Stimulated activated naive CD8-positive, alpha-beta T cell treated with anti-CD3 and anti-CD28 coated beads, Interleukin-15, amount 100 ng/mL, for 72 hours (primary cell): ENCODE results near the gene COL17A1.

Experiments used
- ATAC-seq: fragments of 150-1000 bp; cut with Tn5 transposase; 2 replicates; pipeline ENCODE4 v1.10.0; 2021; ENCODE audit warnings: mild to moderate bottlenecking, moderate library complexity
- DNase-seq, 2 donors: peaks; one replicate each; pipeline ENCODE4 v3.0.0; 2021 to 2022
- H3K27ac Mint-ChIP-seq, 2 donors: one replicate each; pipeline ENCODE4 v1.8.0; 2022; ENCODE audit warnings: mild to moderate bottlenecking in 2 of 2, mixed read lengths in 2 of 2, moderate library complexity in 2 of 2
- H3K27me3 Mint-ChIP-seq: one replicate; pipeline ENCODE4 v1.8.0; 2022; ENCODE audit warnings: mixed read lengths
- H3K4me1 Mint-ChIP-seq: one replicate; pipeline ENCODE4 v1.8.0; 2022; ENCODE audit warnings: mild to moderate bottlenecking, mixed read lengths
- H3K4me3 Mint-ChIP-seq, 2 donors: one replicate each; pipeline ENCODE4 v1.8.0; 2022; ENCODE audit warnings: mild to moderate bottlenecking in 2 of 2, mixed read lengths in 2 of 2, moderate library complexity in 1 of 2
- H3K9me3 Mint-ChIP-seq, 2 donors: one replicate each; pipeline ENCODE4 v1.8.0; 2022; ENCODE audit warnings: mixed read lengths in 2 of 2

Gene COL17A1

DNA sequence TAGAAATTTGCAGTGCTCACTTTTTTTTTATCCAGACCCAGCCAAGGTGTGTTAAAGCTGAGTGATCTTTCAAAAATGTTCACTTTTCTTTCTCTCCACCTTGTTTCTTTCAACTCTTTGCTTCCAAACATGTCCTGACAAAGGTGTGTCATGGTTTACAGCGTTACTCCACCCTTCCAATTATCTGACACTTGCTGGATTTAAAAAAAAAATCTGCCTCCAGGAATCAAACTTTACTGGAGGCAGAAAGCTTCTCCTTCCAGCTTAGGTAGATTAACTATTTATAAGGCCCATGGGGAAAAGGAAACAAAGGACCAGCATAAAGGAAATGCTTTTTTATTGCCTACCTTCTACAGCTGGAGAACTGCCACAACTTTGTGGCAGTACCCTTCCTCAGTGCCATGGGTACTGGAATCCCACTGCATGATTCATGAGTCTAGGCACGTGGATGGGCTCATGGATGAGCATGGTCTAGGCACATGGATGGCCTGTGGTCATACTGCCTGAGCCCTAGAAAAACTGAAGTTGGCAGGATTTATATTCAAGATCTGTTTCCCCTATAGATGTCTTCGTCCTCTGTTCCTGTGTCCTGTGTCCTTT, at the start of gene COL17A1:
COL17A1 (minus strand) TSS at position 80 of the 600 bp plus-strand sequence. CDS start 5,207 bp downstream, outside the sequence.
- H3K4me3 Mint-ChIP-seq, result no peak within 1 kb of the TSS

DNA sequence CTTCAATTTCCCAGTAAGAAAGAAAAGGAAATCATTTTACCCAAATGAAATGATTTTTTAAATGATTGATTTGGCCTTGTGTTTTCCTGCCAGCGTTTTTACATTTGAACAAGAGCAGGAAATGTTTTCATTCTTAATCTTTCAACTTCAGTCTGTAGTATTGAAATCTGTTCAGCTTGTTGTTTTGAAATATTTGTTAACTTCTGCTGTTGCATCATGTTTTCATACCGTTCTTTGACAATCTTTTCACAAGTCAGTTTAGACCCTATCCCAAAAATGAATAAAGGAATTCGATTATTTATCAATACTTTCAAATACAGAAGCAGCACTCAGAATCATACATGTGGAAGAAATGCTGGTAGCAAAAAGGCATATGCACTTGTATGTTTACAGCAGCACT, 44.4 kb upstream of the COL17A1 start:
- ATAC-seq (no peak), DNase-seq (no peak)
- H3K27ac Mint-ChIP-seq, result no peak overlapping the region
- peaks cover 16% of the 10 kb centered on the region for H3K4me1 Mint-ChIP-seq
- no peak overlapping the region for H3K4me3 Mint-ChIP-seq
- peaks cover 16% of the 10 kb centered on the region for H3K27me3 Mint-ChIP-seq
- H3K9me3 Mint-ChIP-seq, result no peaks in the 10 kb centered on the region

More for the DNA sequence above, at the start of gene COL17A1:
- Mint-ChIP-seq H3K9me3 (no peaks in the 10 kb centered on the region), H3K4me1 (no peaks in the 10 kb centered on the region), H3K27me3 (no peaks in the 10 kb centered on the region), H3K27ac (no peak within 1 kb of the TSS)
- DNase-seq (no peak), ATAC-seq (no peak)

DNA sequence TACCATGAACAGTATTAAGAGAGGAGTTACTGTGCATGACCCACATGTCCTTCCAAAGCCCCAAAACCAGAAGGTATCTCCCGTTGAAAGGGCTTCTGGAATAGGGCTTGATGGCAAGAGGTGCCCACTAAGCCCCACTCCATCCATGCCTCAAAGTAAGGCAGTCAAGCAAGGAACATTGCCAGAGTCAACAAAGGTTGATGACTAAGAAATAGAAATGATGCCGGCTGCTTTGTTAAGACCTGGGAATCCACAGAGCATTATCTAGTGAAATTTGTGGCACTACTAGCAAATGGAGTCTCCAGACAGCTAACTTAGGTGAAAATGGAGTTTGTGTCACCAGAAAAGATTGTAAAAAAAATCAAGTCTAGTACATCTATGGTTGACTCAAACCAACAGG, 42.5 kb upstream of the COL17A1 start:
- Mint-ChIP-seq H3K4me3 (no peak overlapping the region), H3K27ac (no peak overlapping the region), H3K4me1 (peaks cover 26% of the 10 kb centered on the region), H3K27me3 (peaks cover 8% of the 10 kb centered on the region), H3K9me3 (no peaks in the 10 kb centered on the region)
- no peak for ATAC-seq
- DNase-seq, result no peak

DNA sequence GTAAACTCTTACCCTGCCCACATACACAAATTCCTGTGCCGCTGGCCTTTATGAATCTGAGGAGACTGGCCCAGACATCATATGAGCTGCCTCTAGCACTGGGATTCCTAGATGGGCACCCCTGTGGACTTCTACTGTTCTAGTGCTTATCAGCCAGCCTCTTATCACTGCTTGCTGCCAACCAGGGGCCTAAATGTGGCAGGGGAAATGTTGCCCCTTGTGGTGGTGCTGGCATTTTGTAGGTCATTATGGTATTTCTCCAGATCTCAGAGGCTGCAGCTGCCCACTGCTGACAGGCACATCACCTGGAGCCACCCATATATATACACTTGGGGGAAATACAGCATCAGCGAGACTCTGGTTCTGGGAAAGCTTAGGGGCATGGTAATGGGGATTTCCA, 41.7 kb upstream of the COL17A1 start:
- ATAC-seq (peak; percentile 79), DNase-seq (peak; percentile 5 to 27)
- Mint-ChIP-seq H3K9me3 (no peaks in the 10 kb centered on the region), H3K27me3 (no peaks in the 10 kb centered on the region), H3K4me3 (no peak overlapping the region), H3K27ac (no peak overlapping the region), H3K4me1 (peaks cover 34% of the 10 kb centered on the region)

DNA sequence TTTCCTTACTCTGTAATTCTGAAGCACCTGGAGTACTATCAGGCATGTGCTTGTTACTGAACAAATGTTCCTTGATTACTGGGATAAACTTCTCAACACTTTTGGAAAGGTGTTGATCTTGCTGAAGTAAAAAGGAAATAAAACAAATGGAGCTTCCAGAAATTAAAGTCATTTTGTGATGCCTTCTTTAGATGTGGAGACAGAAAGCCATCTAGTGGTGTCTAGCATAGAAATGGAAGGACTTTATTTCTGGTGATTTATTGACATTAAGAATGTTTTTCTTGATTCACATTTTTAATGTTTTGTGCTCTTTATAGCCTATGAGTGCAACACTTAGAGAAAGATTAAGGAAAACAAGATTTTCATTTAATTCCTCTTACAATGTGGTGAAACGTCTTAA, 37.7 kb upstream of the COL17A1 start:
- H3K27ac Mint-ChIP-seq, result no peak overlapping the region
- H3K4me1 Mint-ChIP-seq, result peaks cover 49% of the 10 kb centered on the region
- no peak for ATAC-seq
- H3K9me3 Mint-ChIP-seq, result no peaks in the 10 kb centered on the region
- no peak for DNase-seq
- H3K27me3 Mint-ChIP-seq, result no peaks in the 10 kb centered on the region
- peak overlapping the region; percentile 53 to 89 for H3K4me3 Mint-ChIP-seq

DNA sequence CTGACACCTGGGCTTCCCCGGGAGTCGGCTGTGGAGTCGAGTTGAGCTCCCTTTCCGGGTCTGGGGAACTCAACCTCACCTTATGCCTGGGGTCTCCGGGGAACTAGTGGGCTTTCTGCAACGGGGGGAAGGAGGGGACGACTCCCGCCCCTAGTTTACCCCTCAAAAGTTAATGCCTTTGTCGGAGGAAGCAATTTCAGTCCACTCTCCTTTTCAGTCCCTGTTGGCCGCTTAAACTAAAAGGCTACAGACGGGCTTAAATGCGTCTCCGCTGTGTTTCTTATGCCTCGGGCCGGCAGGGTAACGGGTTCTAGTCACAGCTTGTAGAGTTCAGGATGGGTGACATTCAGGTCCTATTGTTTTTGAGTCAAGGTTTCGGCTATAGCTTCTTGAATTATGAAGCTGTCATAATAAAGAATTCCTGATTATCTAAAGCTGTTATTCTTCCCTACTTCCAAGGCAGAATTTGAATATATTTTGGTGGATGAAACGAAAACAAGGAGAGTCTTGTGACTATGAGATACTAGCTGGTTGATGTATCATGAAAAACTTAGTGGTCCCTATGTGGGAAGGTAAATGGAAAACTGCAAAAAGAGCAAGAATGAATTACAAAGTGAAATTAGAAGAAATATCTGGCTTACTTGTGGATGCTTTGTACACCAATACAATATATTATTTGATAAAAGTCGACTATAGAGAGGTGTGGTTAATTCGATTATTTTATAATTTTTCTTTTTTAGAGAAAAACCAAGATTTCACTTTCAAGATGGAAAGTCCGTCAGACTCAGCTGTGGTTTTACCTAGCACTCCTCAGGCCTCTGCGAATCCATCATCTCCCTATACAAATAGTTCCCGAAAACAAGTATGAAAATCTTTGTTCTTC, 36.8 kb upstream of the COL17A1 start:
- ATAC-seq (peak; percentile 1), DNase-seq (no peak)
- peak overlapping the region; percentile 89 to 92 for H3K4me3 Mint-ChIP-seq
- H3K27me3 Mint-ChIP-seq, result no peaks in the 10 kb centered on the region
- peaks cover 46% of the 10 kb centered on the region for H3K4me1 Mint-ChIP-seq
- no peaks in the 10 kb centered on the region for H3K9me3 Mint-ChIP-seq
- peak overlapping the region; percentile 99 for H3K27ac Mint-ChIP-seq

DNA sequence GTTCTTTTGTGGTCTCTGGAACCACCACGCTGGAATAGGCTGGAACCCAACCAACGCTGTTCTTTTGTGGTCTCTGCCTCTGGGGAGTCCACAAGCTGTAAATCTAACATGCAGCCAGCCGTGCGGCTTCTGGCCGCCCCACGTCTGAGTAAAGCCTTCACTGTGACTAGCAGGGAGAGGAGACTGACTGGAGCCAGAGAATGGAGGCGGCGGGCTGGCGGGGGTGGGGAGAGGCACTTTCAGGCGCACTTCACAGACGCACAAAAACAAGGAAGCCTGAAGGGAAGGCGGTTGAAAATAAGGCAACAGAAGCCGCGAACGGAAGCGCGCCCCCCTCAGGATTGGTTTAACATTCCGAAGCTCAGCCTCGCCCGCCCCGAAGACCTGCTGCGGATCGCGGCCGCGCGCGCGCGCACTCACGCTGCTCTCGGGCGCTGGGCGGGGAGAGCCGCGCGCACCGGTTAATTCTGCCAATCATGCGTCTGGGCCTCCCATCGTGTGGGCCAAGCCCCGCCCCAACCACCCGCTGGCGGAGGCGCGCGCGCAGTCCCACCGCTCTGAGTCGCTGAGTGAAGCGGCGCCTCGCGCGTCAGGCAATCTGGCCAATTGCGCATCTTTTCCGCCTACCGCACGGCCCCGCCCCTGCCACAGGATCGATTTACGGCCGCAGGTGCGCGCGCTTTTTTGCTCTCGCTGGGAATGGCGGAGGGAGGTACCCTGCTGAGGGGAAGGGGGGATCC, 36.0 kb upstream of the COL17A1 start, which contains the start of gene SFR1:
SFR1 (plus strand) TSS at position 687 of the 740 bp plus-strand sequence; CDS start at position 700, 13 bp downstream.
- Mint-ChIP-seq H3K9me3 (no peaks in the 10 kb centered on the region), H3K27ac (peak within 1 kb of the TSS; percentile 99), H3K4me3 (peak within 1 kb of the TSS; percentile 89 to 92), H3K4me1 (peaks cover 39% of the 10 kb centered on the region), H3K27me3 (peaks cover 7% of the 10 kb centered on the region)
- DNase-seq (peak; percentile 99 to 100), ATAC-seq (peak; percentile 93)

DNA sequence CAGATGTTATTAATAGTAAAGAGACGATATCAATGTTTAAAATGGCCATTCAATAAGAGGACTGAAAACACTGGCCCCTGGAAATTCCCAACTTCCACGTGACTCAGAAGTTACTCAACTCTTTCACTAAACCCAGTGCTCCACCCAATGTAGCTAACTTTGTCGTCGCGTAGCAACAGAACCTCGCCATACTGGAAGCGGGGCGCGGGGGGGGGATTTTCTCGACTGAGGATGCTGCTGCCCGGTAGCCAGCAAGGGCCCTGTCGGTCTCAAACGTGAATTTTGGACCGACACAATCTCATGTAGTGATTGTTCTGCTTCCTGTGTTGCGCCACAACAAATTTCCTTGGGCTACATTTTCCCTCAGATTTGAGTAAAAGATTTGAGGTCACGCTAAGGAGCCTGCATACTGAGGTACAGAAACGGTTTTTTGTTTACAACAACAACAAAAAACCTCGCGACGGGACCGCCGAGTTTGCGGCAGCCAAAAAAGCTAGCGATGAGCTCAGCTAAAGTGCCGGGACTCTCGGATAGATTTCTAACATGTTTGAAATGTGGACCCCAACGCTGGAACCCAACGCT, 35.3 kb upstream of the COL17A1 start:
- H3K4me1 Mint-ChIP-seq, result peaks cover 39% of the 10 kb centered on the region
- H3K9me3 Mint-ChIP-seq, result no peaks in the 10 kb centered on the region
- ATAC-seq (peak; percentile 69), DNase-seq (peak; percentile 77 to 91)
- H3K27ac Mint-ChIP-seq, result peak overlapping the region; percentile 99
- H3K4me3 Mint-ChIP-seq, result peak overlapping the region; percentile 89 to 92
- peaks cover 7% of the 10 kb centered on the region for H3K27me3 Mint-ChIP-seq

DNA sequence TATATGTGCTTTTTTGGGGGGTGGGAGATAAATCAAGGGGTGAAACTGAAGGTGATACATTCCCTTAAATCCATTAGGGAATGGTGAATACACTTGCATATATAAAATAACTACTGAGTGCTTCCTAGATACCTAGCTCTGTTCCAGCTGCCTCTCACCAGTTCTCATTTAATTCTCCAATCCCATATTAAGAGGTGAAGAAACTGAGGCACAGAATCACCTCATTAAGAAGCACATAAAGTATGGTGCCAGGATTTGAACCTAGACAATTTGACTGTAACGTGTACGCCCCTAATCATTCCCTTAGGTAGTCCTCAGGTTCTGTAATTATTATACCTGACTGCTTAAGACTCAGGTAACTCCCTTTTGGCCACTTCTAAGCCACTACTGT, 34.8 kb upstream of the COL17A1 start:
- Mint-ChIP-seq H3K9me3 (no peaks in the 10 kb centered on the region), H3K27me3 (peaks cover 7% of the 10 kb centered on the region), H3K4me3 (peak overlapping the region; percentile 89 to 92), H3K27ac (peak overlapping the region; percentile 99), H3K4me1 (peaks cover 38% of the 10 kb centered on the region)
- ATAC-seq (no peak), DNase-seq (no peak)

DNA sequence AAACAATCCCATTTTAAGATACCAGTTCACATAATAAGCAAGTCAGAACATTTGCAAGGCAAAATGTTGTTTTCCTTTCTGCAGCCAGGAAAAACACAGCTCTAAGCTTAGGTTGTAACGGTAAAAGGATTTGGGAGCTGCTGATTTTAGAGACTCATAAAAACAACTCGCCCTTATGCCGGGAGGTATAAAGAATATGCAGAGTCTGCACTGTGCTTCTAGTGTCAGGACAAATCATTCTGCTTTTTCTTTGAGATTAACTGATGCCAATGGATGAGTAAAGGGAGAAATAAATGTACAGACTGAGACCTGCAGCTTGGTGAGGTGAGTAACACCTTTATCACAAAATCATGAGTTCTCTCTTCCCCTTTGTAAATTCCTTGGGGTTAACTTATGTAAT, 34.3 kb upstream of the COL17A1 start:
- no peak for ATAC-seq

DNA sequence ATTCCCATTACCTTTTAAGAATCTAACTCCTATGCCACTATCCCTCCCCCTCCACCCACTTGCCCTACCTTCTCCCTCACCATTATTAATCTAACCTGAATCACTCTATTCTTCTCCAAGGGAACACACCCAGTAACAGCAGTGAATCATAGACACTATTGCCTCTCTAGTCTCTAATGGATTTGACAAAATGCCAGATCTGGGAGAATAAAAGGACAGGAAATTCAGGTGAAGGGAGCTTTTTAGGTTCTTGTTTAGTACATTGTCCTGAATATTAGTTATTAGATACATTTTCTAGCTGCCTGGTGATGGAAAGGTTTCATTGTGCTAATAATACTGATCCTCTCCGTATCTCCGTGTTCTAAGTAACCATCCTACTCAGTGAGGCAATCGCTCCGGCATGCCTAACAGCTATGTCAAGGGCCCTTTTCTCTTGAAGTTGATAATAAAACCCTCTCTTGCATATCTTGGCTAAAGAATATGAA, 32.2 kb upstream of the COL17A1 start:
- no peak for ATAC-seq
- Mint-ChIP-seq H3K9me3 (no peaks in the 10 kb centered on the region), H3K27me3 (peaks cover 7% of the 10 kb centered on the region), H3K4me3 (no peak overlapping the region), H3K4me1 (peaks cover 20% of the 10 kb centered on the region), H3K27ac (no peak overlapping the region)
- no peak for DNase-seq

More for the DNA sequence above, 34.3 kb upstream of the COL17A1 start:
- peak overlapping the region in 1 of 2 donors; percentile 27 for H3K27ac Mint-ChIP-seq
- no peaks in the 10 kb centered on the region for H3K9me3 Mint-ChIP-seq
- DNase-seq, result no peak
- H3K4me3 Mint-ChIP-seq, result peak overlapping the region in 1 of 2 donors; percentile 89
- H3K4me1 Mint-ChIP-seq, result peaks cover 33% of the 10 kb centered on the region
- H3K27me3 Mint-ChIP-seq, result peaks cover 7% of the 10 kb centered on the region

DNA sequence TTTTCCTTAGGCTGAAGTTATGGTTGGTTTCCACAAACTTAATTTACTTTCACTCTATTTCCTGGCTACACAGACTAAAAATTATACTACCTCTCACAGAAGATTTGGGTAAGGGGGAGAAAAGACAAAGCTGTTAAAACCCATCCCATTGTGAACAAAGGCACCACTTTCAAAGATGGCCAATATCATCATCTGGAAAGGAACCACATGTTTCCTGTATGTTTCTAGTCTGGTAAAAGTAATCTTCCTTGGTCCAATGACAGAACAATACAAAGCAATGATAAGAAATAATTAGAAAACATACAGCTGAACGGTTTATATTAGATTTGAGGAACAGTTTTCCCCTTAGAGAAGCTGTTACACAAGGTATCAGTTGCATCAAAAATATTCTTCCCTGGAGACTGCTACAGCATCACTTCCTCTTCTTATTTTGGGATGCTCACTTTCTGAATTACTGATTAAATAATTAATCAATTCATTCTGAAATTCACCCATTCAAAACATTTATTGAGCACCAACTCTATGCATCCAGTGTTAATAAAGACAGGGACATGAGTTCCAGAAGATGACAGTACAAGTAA, 27.8 kb upstream of the COL17A1 start:
- no peaks in the 10 kb centered on the region for H3K9me3 Mint-ChIP-seq
- peaks cover 15% of the 10 kb centered on the region for H3K27me3 Mint-ChIP-seq
- ATAC-seq, result no peak
- H3K4me1 Mint-ChIP-seq, result peaks cover 9% of the 10 kb centered on the region
- H3K4me3 Mint-ChIP-seq, result no peak overlapping the region
- DNase-seq, result no peak
- H3K27ac Mint-ChIP-seq, result peak overlapping the region in 1 of 2 donors; percentile 38

DNA sequence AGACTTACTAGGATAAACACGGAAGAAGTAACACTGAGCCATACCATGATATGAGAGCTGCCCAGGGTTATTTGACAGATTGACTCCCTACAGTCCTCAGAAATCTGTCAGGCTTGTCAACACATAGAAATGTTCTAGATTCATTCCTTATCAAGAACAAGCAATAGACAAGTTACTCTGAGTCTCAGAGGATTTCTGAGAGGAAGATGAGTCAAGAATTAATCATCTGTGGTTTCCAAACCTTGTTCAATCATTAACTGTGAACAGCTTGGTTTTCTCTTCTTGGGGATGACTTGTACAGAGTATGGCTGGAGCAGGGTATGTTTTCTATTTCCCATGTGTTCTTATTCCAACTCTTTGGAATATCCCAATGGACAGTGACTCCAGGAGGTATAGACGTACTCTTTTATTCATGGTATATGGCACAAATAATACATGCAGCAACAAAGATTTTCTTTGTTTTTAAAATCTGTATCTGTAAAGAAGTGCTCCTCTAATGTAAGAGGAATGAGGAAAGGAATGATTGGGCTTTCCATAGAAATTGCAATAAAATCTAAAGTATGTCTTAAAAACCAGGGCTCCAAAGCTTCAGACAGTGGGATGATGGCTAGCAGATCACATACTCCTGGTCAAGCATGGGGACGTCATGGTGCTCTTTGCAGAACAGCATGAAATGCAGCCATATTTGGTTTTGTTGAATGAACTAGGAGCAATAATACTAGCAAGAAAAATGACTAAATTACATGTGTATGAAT, 24.4 kb upstream of the COL17A1 start:
- ATAC-seq (peak; percentile 92), DNase-seq (no peak)
- H3K9me3 Mint-ChIP-seq, result no peaks in the 10 kb centered on the region
- H3K27ac Mint-ChIP-seq, result no peak overlapping the region
- peaks cover 9% of the 10 kb centered on the region for H3K4me1 Mint-ChIP-seq
- H3K4me3 Mint-ChIP-seq, result no peak overlapping the region
- peaks cover 8% of the 10 kb centered on the region for H3K27me3 Mint-ChIP-seq

DNA sequence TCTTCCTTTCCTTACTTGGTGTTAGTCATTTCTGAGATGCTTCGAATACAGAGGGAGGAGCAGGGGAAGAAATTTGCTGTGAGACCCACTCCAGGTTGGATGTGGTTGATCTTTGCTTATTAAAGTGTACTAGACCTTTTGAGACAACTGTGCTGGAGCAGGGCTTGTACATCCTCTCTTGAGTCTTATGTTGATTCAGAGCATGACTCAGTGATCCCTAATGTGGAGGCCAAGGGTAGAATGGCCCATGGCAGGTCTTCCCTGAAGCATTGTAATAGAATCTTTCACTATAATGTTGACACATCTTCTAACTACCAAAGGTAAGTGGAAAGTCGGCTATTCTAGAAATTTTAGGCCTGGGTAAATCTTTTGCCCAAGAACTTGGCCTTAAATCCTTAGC, 19.2 kb upstream of the COL17A1 start:
- Mint-ChIP-seq H3K4me1 (peaks cover 13% of the 10 kb centered on the region), H3K27ac (no peak overlapping the region), H3K27me3 (no peaks in the 10 kb centered on the region), H3K9me3 (no peaks in the 10 kb centered on the region), H3K4me3 (no peak overlapping the region)
- ATAC-seq (no peak), DNase-seq (no peak)
